ENCODE data around the gene LAMA1.

DNA sequence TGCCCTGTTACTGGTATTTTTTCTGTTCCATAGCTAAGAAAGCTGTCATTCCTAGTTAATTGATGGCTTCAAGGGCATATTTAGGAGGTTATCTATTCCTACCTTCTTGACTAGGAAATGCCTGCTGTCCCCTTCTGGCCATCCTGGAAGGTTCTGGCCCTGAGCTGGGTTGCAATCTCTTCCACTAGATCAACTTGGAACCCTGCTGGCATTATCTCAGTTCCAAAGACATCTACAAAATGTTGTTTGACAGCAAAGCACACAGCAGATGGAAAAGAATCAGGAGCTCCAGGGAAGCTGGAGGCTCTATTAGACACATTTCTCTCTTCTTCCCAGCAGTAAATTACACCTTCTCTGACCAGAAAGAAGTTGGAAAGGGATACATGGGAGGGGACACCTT lies 196.0 kb downstream of the LAMA1 start:
- TF ChIP-seq CTCF (IDR thresholded peaks at IDR 0.05) (no peak), POLR2A (IDR thresholded peaks at IDR 0.05) (no peak), POLR2AphosphoS5 (IDR thresholded peaks at IDR 0.05) (no peak), EP300 (IDR thresholded peaks at IDR 0.05; ENCODE audit: low read depth) (no peak)

Data from transverse colon (tissue), 4 donors.